ENCODE measurements around the gene TMED7. TPM values are rescaled to one million over a fixed set of nuclear protein-coding genes. Genes with fewer than 3 reads are reported as not detected.

The TMED7 gene
- total RNA-seq, 4 donors from 2014 or later = 33.0 to 155 (median 80.2) TPM

DNA sequence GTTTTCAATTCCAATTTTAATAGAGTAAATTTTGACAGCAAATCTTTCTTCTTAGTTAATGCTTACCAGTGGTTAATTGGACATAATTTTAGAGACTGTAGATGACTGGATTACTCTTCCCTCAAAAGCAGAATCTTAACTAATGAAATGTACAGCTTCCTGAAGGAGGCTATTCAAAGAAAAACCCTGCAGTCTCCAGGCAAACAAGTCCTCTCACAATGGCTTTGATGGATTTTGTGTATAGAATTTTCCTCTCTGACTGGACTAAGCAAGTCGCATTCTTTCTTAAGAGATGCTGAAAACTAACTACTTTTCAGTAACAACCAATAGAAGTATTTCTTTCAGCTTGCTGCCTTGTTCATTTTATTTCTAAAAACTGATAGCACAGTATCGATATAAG lies 35.7 kb upstream of the TMED7 start:
- TF ChIP-seq, protein P1, sequence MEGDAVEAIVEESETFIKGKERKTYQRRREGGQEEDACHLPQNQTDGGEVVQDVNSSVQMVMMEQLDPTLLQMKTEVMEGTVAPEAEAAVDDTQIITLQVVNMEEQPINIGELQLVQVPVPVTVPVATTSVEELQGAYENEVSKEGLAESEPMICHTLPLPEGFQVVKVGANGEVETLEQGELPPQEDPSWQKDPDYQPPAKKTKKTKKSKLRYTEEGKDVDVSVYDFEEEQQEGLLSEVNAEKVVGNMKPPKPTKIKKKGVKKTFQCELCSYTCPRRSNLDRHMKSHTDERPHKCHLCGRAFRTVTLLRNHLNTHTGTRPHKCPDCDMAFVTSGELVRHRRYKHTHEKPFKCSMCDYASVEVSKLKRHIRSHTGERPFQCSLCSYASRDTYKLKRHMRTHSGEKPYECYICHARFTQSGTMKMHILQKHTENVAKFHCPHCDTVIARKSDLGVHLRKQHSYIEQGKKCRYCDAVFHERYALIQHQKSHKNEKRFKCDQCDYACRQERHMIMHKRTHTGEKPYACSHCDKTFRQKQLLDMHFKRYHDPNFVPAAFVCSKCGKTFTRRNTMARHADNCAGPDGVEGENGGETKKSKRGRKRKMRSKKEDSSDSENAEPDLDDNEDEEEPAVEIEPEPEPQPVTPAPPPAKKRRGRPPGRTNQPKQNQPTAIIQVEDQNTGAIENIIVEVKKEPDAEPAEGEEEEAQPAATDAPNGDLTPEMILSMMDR (IDR thresholded peaks at IDR 0.05) = no peak
- TF ChIP-seq POLR2A (IDR thresholded peaks at IDR 0.05) = no peak
- Histone ChIP-seq H3K36me3 (no peaks in the 10 kb centered on the region), H3K4me3 (no peak overlapping the region), H3K27ac (no peak overlapping the region), H3K4me1 (no peaks in the 10 kb centered on the region), H3K9me3 (no peaks in the 10 kb centered on the region), H3K27me3 (no peaks in the 10 kb centered on the region)
- intact Hi-C loops (cut with DNase I; ENCODE audit: low total_unique reads) = no loop called here
- DNase-seq = no peak

DNA sequence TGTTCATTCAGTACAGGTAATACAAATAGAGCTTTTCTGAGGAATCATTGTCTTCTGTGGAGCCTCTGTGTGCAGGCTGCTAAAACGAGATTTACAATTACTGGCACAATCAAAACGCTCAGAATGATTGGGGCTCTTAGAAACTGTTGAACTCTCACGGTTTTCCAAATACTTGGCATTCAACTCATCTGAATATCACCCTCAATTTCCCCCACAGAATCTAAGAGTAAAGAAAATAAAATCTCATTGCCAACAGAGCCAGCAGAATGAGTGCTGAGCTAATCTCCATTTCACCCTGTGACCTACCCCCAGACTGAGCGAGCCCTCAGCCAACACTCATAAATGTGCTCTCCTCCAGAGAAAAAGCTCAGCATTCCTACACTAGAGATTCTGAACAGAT lies 35.3 kb upstream of the TMED7 start:
- intact Hi-C loops (cut with DNase I; ENCODE audit: low total_unique reads) = no loop called here
- no peaks in the 10 kb centered on the region for H3K4me1 ChIP-seq
- H3K9me3 ChIP-seq = no peaks in the 10 kb centered on the region
- no peaks in the 10 kb centered on the region for H3K36me3 ChIP-seq
- H3K27me3 ChIP-seq = no peaks in the 10 kb centered on the region
- no peak for TF ChIP-seq POLR2A (IDR thresholded peaks at IDR 0.05)
- TF ChIP-seq, protein P1 (IDR thresholded peaks at IDR 0.05) = no peak
- no peak overlapping the region for H3K4me3 ChIP-seq
- no peak overlapping the region for H3K27ac ChIP-seq
- DNase-seq = no peak

DNA sequence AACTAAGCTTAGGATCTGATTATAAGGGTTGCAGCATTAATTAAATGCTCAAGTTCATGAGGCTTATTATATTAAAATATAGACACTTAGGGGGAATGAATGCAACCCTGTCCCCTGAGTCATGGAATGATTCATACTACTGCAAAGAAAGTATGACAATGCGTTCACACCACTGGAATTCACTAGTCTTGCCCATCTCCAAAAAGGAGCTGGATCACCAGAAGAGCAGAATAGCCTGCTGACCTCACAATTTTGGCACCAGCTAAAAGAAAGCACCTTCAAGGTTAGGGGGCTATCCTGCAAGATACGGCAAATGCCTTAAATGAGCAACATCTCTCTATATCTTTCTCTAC lies 32.0 kb upstream of the TMED7 start:
- H3K36me3 ChIP-seq = no peaks in the 10 kb centered on the region
- no peaks in the 10 kb centered on the region for H3K9me3 ChIP-seq
- no peaks in the 10 kb centered on the region for H3K4me1 ChIP-seq
- no peak overlapping the region for H3K27ac ChIP-seq
- no peak overlapping the region for H3K4me3 ChIP-seq
- DNase-seq = no peak
- no peak for TF ChIP-seq POLR2A (IDR thresholded peaks at IDR 0.05)
- TF ChIP-seq, protein P1 (IDR thresholded peaks at IDR 0.05) = no peak
- no peaks in the 10 kb centered on the region for H3K27me3 ChIP-seq
- intact Hi-C loops (cut with DNase I; ENCODE audit: low total_unique reads) = no loop called here

DNA sequence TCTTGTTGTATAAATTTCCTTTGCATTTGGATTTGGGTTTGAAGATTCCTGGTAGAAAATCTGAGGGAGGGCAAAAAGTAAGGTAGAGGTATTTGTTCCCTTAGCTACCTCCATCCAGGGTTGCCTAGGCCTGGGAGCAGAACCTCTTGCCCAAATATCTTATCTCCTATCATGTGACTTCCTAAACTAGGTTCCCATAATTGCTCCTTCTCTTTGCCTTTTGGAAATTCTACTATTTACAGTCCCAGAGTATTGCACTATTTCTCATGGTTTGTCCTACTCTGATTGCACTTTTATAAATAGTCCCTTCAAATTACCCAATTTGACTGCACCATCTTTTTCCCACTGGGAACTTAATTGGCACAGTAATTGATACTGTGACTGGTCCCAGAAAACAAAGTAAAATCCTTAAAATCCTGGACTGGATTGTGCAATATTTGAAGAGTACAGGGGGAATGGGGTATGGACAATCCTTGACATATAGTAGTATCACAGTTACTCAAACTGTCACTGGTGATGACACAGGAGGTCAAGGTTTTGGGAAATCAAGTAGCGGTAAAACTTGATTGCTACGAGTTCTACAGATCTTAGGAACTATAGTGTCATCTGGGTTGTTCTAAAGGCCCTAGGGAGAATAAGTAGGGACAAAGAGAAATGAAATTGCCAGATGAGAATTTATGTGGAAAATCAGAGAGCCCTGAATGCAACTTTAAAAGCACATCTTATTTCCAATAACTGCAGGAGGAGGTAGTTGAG lies 31.5 kb upstream of the TMED7 start:
- no peaks in the 10 kb centered on the region for H3K9me3 ChIP-seq
- H3K4me1 ChIP-seq = no peaks in the 10 kb centered on the region
- H3K27me3 ChIP-seq = no peaks in the 10 kb centered on the region
- H3K27ac ChIP-seq = no peak overlapping the region
- no peaks in the 10 kb centered on the region for H3K36me3 ChIP-seq
- TF ChIP-seq POLR2A (IDR thresholded peaks at IDR 0.05) = no peak
- TF ChIP-seq, protein P1 (IDR thresholded peaks at IDR 0.05) = no peak
- intact Hi-C loops (cut with DNase I; ENCODE audit: low total_unique reads) = no loop called here
- DNase-seq = no peak
- H3K4me3 ChIP-seq = no peak overlapping the region

DNA sequence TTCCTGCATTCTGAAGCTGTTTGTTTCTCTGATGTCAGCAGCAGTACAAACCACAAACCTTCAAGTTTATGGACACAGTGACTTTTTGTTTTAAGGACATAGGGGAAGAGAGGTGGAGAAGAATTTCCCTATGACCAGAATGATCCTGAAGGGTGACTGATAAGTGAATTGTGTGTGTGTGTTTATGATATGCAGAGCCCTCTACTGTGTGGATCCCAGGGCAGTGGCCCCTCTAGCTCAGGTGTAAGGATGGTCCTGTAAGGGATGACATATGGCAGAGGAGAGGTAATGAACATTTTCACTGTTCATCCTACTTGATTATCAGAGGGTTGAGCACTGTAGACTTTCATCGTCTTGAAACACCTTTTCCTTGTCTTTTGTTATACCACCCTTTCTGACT lies 30.6 kb upstream of the TMED7 start:
- intact Hi-C loops (cut with DNase I; ENCODE audit: low total_unique reads) = no loop called here
- no peak overlapping the region for H3K27ac ChIP-seq
- H3K27me3 ChIP-seq = no peaks in the 10 kb centered on the region
- H3K36me3 ChIP-seq = no peaks in the 10 kb centered on the region
- no peak overlapping the region for H3K4me3 ChIP-seq
- no peak for TF ChIP-seq POLR2A (IDR thresholded peaks at IDR 0.05)
- TF ChIP-seq, protein P1 (IDR thresholded peaks at IDR 0.05) = no peak
- H3K4me1 ChIP-seq = no peaks in the 10 kb centered on the region
- DNase-seq = no peak
- no peaks in the 10 kb centered on the region for H3K9me3 ChIP-seq

Data from uterus (tissue), 4 donors.